Endothelial cell of umbilical vein (primary cell): ENCODE measurements around the gene COQ8B. TPM values are rescaled to one million over a fixed set of nuclear protein-coding genes. Genes with fewer than 3 reads are reported as not detected.
A peak's percentile ranks its signal among the peaks of the same experiment; 100 is the strongest.

Experiments
- BruUV-seq: library from RNA; stranded (reverse); fragments of 400-500 nt; replicated peaks from 2 replicates; lab custom pipeline; 2021; lab: Mats Ljungman, UMichigan
- CTCF ChIA-PET: fragments of 300-600, 350-600 bp; sonication (Branson Sonifier 250); formaldehyde crosslinking; loops from one replicate; lab custom pipeline; 2021; ENCODE audit warnings: antibody characterized with exemption, inconsistent platforms; lab: Charles Lee
- POLR2A ChIA-PET: fragments of 300-600, 350-600 bp; sonication (Branson Sonifier 250); formaldehyde crosslinking; loops from one replicate; lab custom pipeline; 2021; ENCODE audit warnings: antibody characterized with exemption, inconsistent platforms; lab: Charles Lee
- DNase-seq: peaks from one replicate; pipeline ENCODE4 v3.0.0-alpha.2; 2011; ENCODE audit warnings: low read depth, low spot score
- FAIRE-seq: peaks from 2 replicates; lab custom pipeline; 2011; peaks lifted over from hg19 to GRCh38; lab: Jason Lieb, UNC
- H2AFZ ChIP-seq: 2 replicates; pipeline ENCODE4 v1.6.0; 2012; ENCODE audit warnings: low read depth, low read length, control low read depth, inconsistent platforms
- H3K27ac ChIP-seq: 2 replicates; pipeline ENCODE4 v1.5.1; 2011; ENCODE audit warnings: low read depth, mild to moderate bottlenecking, control low read depth, low read length, moderate library complexity; ENCODE audit not compliant: insufficient read depth
- H3K27me3 ChIP-seq, 2 experiments: 2 replicates each; pipeline versions ENCODE4 v1.6.0 to v1.6.1; 2011; ENCODE audit warnings: low read length in 2 of 2, mixed read lengths in 1 of 2; ENCODE audit not compliant: control insufficient read depth in 2 of 2, insufficient read depth in 2 of 2
- H3K36me3 ChIP-seq, 2 experiments: 2 replicates in 1 of 2; 3 replicates in 1 of 2; pipeline ENCODE4 v1.5.1; 2011; ENCODE audit warnings: low read length in 2 of 2, mild to moderate bottlenecking in 1 of 2, moderate library complexity in 1 of 2; ENCODE audit not compliant: control insufficient read depth in 2 of 2, insufficient read depth in 2 of 2; ENCODE audit errors: extremely low read depth in 1 of 2
- H3K4me1 ChIP-seq: 3 replicates; pipeline ENCODE4 v1.5.1; 2011; ENCODE audit warnings: mild to moderate bottlenecking, low read length; ENCODE audit not compliant: control insufficient read depth, insufficient read depth; ENCODE audit errors: extremely low read depth
- H3K4me2 ChIP-seq: 2 replicates; pipeline ENCODE4 v1.6.1; 2011; ENCODE audit warnings: low read length, control low read depth, mixed read lengths; ENCODE audit not compliant: insufficient read depth
- H3K4me3 ChIP-seq, 3 experiments: fragments of 200-600 bp in 1 of 3; sonication (generic), shearing (Covaris generic) in 1 of 3; replicated peaks in 1 of 3; 2 replicates each; pipeline ENCODE4 v1.5.1; 2011 to 2016; ENCODE audit warnings: control low read depth in 3 of 3, low read length in 3 of 3, mild to moderate bottlenecking in 2 of 3, inconsistent platforms in 1 of 3, low read depth in 1 of 3, moderate library complexity in 1 of 3; ENCODE audit not compliant: insufficient read depth in 1 of 3
- H3K79me2 ChIP-seq: 2 replicates; pipeline ENCODE4 v1.6.0; 2012; ENCODE audit warnings: low read length, inconsistent platforms; ENCODE audit not compliant: control insufficient read depth, insufficient read depth
- H3K9ac ChIP-seq: replicated peaks from 2 replicates; pipeline ENCODE3; 2011; ENCODE audit warnings: low read length, control low read depth; ENCODE audit not compliant: insufficient read depth; ENCODE audit errors: extremely low read depth
- H3K9me1 ChIP-seq: replicated peaks from 3 replicates; pipeline ENCODE4 v1.6.0; 2011; ENCODE audit warnings: mild to moderate bottlenecking, low read length; ENCODE audit not compliant: control insufficient read depth, insufficient read depth; ENCODE audit errors: extremely low read depth
- H3K9me3 ChIP-seq: replicated peaks from 2 replicates; pipeline ENCODE4 v1.5.1; 2012; ENCODE audit warnings: low read length, inconsistent platforms; ENCODE audit not compliant: control insufficient read depth, insufficient read depth
- H4K20me1 ChIP-seq: replicated peaks from 2 replicates; pipeline ENCODE3; 2011; ENCODE audit warnings: mild to moderate bottlenecking, low read length; ENCODE audit not compliant: control insufficient read depth, insufficient read depth; ENCODE audit errors: extremely low read depth
- CTCF ChIP-seq, 2 donors: IDR thresholded peaks; 1 replicate in 1 of 2; 2 replicates in 1 of 2; pipeline ENCODE4 v1.5.1; 2011; ENCODE audit warnings: low read length in 2 of 2, mild to moderate bottlenecking in 2 of 2, moderate library complexity in 2 of 2, control low read depth in 1 of 2, inconsistent platforms in 1 of 2, low read depth in 1 of 2; ENCODE audit not compliant: insufficient read depth in 1 of 2; ENCODE audit errors: extremely low read depth in 1 of 2
- EZH2 ChIP-seq: IDR thresholded peaks from 2 replicates; pipeline ENCODE4 v1.6.1; 2012; ENCODE audit warnings: borderline replicate concordance, low read depth, mild to moderate bottlenecking, moderate library complexity, low read length, inconsistent platforms; ENCODE audit not compliant: severe bottlenecking
- FOS ChIP-seq: IDR thresholded peaks from 2 replicates; pipeline ENCODE4 v1.6.1; 2011; ENCODE audit warnings: mild to moderate bottlenecking, low read length, moderate library complexity, borderline replicate concordance; ENCODE audit not compliant: insufficient read depth
- GATA2 ChIP-seq: IDR thresholded peaks from 2 replicates; pipeline ENCODE4 v1.7.0; 2011; ENCODE audit warnings: low read depth, mild to moderate bottlenecking, moderate library complexity, mixed read lengths, low read length; ENCODE audit not compliant: insufficient read length, insufficient read depth
- JUN ChIP-seq: IDR thresholded peaks from 2 replicates; pipeline ENCODE4 v1.6.1; 2011; ENCODE audit warnings: borderline replicate concordance, low read depth; ENCODE audit not compliant: insufficient read length, insufficient read depth
- MYC ChIP-seq: IDR thresholded peaks from one replicate; pipeline ENCODE4 v1.6.1; 2011; ENCODE audit warnings: mild to moderate bottlenecking, low read depth, low read length
- POLR2A ChIP-seq: IDR thresholded peaks from 2 replicates; pipeline ENCODE4 v1.6.1; 2012; ENCODE audit warnings: low read depth, mild to moderate bottlenecking, control low read depth, low read length
- POLR2AphosphoS5 ChIP-seq: IDR thresholded peaks from 2 replicates; pipeline ENCODE4 v1.6.1; 2012; ENCODE audit warnings: low read depth, mild to moderate bottlenecking, control low read depth, low read length, moderate library complexity; ENCODE audit not compliant: insufficient read depth
- dilution Hi-C: fragments of 300-500 bp; cut with MboI; formaldehyde crosslinking; loops from one replicate; pipeline ENCODE4 v1.15.0; 2019; ENCODE audit warnings: low sequenced_read_pairs; ENCODE audit not compliant: extremely low pct_ligation_motif_present
- intact Hi-C: fragments of 100-400 bp; cut with micrococcal nuclease; formaldehyde crosslinking; loops from one replicate; pipeline ENCODE4 v1.10.0; 2022
- polyA plus RNA-seq, 4 experiments: library from polyadenylated mRNA; depleted of rRNA in 3 of 4; stranded (reverse) in 3 of 4; unstranded in 1 of 4; fragments of >200 nt; gene quantifications; 2 replicates each; pipeline versions ENCODE4 v1.2.1 to v1.2.3, GENCODE V29; 2011 to 2012; ENCODE audit warnings: missing spikeins in 1 of 4
- total RNA-seq: library from RNA; stranded (reverse); gene quantifications from 2 replicates; pipeline ENCODE4 v1.2.3, GENCODE V29; 2021
- TF ChIP-seq, protein P1 (sequence below): IDR thresholded peaks from 2 replicates; pipeline ENCODE4 v1.6.1; 2011; ENCODE audit not compliant: insufficient read depth, insufficient read length

Gene COQ8B
- total and polyA plus RNA-seq, 2 donors (not counting 3 experiments of a cell fraction or from before 2014, with no cell fraction given) = 16.2 to 19.2 TPM

DNA sequence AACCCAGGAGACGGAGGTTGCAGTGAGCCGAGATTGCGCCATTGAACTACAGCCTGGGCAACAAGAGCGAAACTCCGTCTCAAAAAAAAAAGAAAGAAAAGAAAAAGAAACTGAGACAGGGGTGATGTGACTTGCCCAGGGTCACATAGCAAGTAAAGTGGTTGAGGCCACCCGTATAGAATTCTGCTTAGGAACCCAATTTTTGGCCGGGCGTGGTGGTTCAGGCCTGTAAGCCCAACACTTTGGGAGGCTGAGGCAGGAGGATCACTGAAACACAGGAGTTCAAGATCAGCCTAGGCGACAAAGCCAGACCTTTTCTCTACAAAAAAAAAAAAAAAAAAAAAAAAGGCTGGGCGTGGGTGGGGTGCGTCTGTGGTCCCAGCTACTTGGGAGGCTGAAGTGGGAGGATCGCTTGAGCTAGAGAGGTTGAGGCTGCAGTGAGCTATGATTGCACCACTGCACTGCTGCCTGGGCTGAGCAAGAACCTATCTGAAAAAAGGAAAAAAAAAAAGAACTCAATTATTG, 35.6 kb upstream of the COQ8B start:
- dilution Hi-C loops (no loop called here), intact Hi-C loops (no loop called here)
- Histone ChIP-seq H3K4me3 (peak overlapping the region in 2 of 3 experiments; percentile 65 to 86), H3K4me1 (peaks cover 31% of the 10 kb centered on the region), H3K27ac (peak overlapping the region; percentile 94), H2AFZ (no peak overlapping the region), H3K9me3 (no peaks in the 10 kb centered on the region), H3K79me2 (peaks cover 60% of the 10 kb centered on the region), H3K9me1 (no peaks in the 10 kb centered on the region), H3K4me2 (peak overlapping the region; percentile 37), H3K9ac (peak overlapping the region; percentile 98), H4K20me1 (no peaks in the 10 kb centered on the region), H3K36me3 (peaks cover 6 to 14% of the 10 kb centered on the region in 2 experiments), H3K27me3 (no peaks in the 10 kb centered on the region)
- TF ChIP-seq MYC (no peak), FOS (no peak), POLR2AphosphoS5 (no peak), POLR2A (no peak), EZH2 (no peak), GATA2 (no peak), JUN (no peak), CTCF (IDR thresholded peaks at IDR 0.05; ENCODE audit: extremely low read depth in 1 of 2, insufficient read depth in 1 of 2, low read depth in 1 of 2, low read length in 2 of 2) (no peak)
- TF ChIP-seq, protein P1, sequence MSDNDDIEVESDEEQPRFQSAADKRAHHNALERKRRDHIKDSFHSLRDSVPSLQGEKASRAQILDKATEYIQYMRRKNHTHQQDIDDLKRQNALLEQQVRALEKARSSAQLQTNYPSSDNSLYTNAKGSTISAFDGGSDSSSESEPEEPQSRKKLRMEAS = no peak
- ChIA-PET POLR2A (interaction anchor here (0.6 to 2.4 kb wide), 4 partner anchors 26 to 287 kb away, joined by 3 to 17 read pairs (median 6); partner anchors contain the start of gene RAB4B), CTCF (interaction anchor here (1.2 to 2.7 kb wide), 2 partner anchors 46 to 54 kb away, joined by 4 to 8 read pairs; partner anchors contain the start of gene EGLN2)
- FAIRE-seq = no peak
- DNase-seq = no peak
- no TSS peak for BruUV-seq
